Esophagus squamous epithelium (tissue), 4 donors: ENCODE measurements around the gene E2F4.

Experiments used
- POLR2A ChIP-seq, 4 donors: fragments of 450-650 bp; IDR thresholded peaks; one replicate each; pipeline ENCODE4 v1.6.1; 2017; ENCODE audit warnings: antibody characterized with exemption in 4 of 4, mild to moderate bottlenecking in 4 of 4, moderate library complexity in 3 of 4
- TF ChIP-seq, protein P1 (sequence below), 6 experiments: fragments of 450-650 bp in 4 of 6; fragments of 200-600 bp in 2 of 6; sonication (generic) in 2 of 6; IDR thresholded peaks; one replicate each; pipeline ENCODE4 v1.5.1; 2016 to 2019; ENCODE audit warnings: antibody characterized with exemption in 6 of 6, mild to moderate bottlenecking in 4 of 6, moderate library complexity in 4 of 6

- TF ChIP-seq, protein P1, sequence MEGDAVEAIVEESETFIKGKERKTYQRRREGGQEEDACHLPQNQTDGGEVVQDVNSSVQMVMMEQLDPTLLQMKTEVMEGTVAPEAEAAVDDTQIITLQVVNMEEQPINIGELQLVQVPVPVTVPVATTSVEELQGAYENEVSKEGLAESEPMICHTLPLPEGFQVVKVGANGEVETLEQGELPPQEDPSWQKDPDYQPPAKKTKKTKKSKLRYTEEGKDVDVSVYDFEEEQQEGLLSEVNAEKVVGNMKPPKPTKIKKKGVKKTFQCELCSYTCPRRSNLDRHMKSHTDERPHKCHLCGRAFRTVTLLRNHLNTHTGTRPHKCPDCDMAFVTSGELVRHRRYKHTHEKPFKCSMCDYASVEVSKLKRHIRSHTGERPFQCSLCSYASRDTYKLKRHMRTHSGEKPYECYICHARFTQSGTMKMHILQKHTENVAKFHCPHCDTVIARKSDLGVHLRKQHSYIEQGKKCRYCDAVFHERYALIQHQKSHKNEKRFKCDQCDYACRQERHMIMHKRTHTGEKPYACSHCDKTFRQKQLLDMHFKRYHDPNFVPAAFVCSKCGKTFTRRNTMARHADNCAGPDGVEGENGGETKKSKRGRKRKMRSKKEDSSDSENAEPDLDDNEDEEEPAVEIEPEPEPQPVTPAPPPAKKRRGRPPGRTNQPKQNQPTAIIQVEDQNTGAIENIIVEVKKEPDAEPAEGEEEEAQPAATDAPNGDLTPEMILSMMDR (IDR thresholded peaks at IDR 0.05), result no peak
- TF ChIP-seq POLR2A (IDR thresholded peaks at IDR 0.05), result no peak
These were observed 916 bp downstream of the E2F4 start for GRCh38 chr16:67192781-67193361.
